A673 (cell line): Measurements from ENCODE around the gene PRMT7. TPM values are rescaled to one million over a fixed set of nuclear protein-coding genes. Genes with fewer than 3 reads are reported as not detected.

Experiments used
- BruUV-seq: library from RNA; stranded (reverse); fragments of 400-500 nt; replicated peaks from 2 replicates; lab custom pipeline; 2021; lab: Mats Ljungman, UMichigan
- CTCF ChIA-PET: fragments of 300-600 bp; sonication (Branson Sonifier 250); formaldehyde crosslinking; loops from one replicate; lab custom pipeline; 2022; ENCODE audit warnings: antibody characterized with exemption; lab: Charles Lee
- POLR2A ChIA-PET: fragments of 300-600 bp; sonication (Branson Sonifier 250); formaldehyde crosslinking; loops from one replicate; lab custom pipeline; 2022; ENCODE audit warnings: antibody characterized with exemption; ENCODE audit not compliant: low non-redundant PET; lab: Charles Lee
- DNase-seq: peaks from one replicate; pipeline ENCODE4 v3.0.0-alpha.2; 2015; ENCODE audit warnings: low spot score
- H3K27ac ChIP-seq: fragments of 200-600 bp; sonication (generic); 2 replicates; pipeline ENCODE4 v1.5.1; 2016; ENCODE audit warnings: mixed run types, low read depth, mild to moderate bottlenecking, mixed read lengths, antibody characterized with exemption, low read length; ENCODE audit not compliant: poor library complexity, severe bottlenecking
- H3K27me3 ChIP-seq: fragments of 200-600 bp; sonication (generic); replicated peaks from 2 replicates; pipeline ENCODE4 v1.6.1; 2017; ENCODE audit warnings: mixed run types, low read depth, mild to moderate bottlenecking, mixed read lengths, antibody characterized with exemption, low read length; ENCODE audit not compliant: insufficient read depth, poor library complexity
- H3K36me3 ChIP-seq: fragments of 200-600 bp; sonication (generic); 2 replicates; pipeline ENCODE4 v1.6.1; 2016; ENCODE audit warnings: mixed run types, mild to moderate bottlenecking, mixed read lengths, antibody characterized with exemption, low read length; ENCODE audit not compliant: insufficient read depth, poor library complexity, severe bottlenecking
- H3K4me1 ChIP-seq: fragments of 200-600 bp; sonication (generic); 2 replicates; pipeline ENCODE4 v1.6.1; 2017; ENCODE audit warnings: mixed run types, mild to moderate bottlenecking, mixed read lengths, antibody characterized with exemption, low read length; ENCODE audit not compliant: insufficient read depth, poor library complexity, severe bottlenecking
- H3K4me3 ChIP-seq: fragments of 200-600 bp; sonication (generic); 2 replicates; pipeline ENCODE4 v1.5.1; 2016; ENCODE audit warnings: low read depth, mixed run types, mild to moderate bottlenecking, mixed read lengths, low read length; ENCODE audit not compliant: poor library complexity, severe bottlenecking
- H3K9me3 ChIP-seq: fragments of 200-600 bp; sonication (generic); 2 replicates; pipeline ENCODE4 v1.6.1; 2016; ENCODE audit warnings: mixed run types, low read depth, mild to moderate bottlenecking, mixed read lengths, antibody characterized with exemption, low read length; ENCODE audit not compliant: poor library complexity, severe bottlenecking
- EZH2 ChIP-seq: fragments of 200-600 bp; sonication (generic); IDR thresholded peaks from 2 replicates; pipeline ENCODE4 v1.6.1; 2017; ENCODE audit warnings: borderline replicate concordance, low read depth, mild to moderate bottlenecking, mixed read lengths, antibody characterized with exemption, low read length; ENCODE audit not compliant: poor library complexity, severe bottlenecking
- intact Hi-C: fragments of 100-400 bp; cut with micrococcal nuclease; formaldehyde crosslinking; loops from one replicate; pipeline ENCODE4 v1.10.0; 2022; ENCODE audit not compliant: unreplicated experiment
- total RNA-seq: library from RNA; stranded (reverse); gene quantifications from 2 replicates; pipeline ENCODE4 v1.2.3, GENCODE V29; 2021
- TF ChIP-seq, protein P1 (sequence below): fragments of 300-800, 200-600 bp; sonication (generic); conservative IDR thresholded peaks from 2 replicates; pipeline ENCODE4 v1.5.1; 2017; ENCODE audit warnings: low read depth, mild to moderate bottlenecking, antibody characterized with exemption, low read length, moderate library complexity, mixed read lengths

The PRMT7 gene
- total RNA-seq, 1 experiment from 2014 or later, result 66.2 TPM

- ChIA-PET POLR2A (no interaction called here), CTCF (no interaction called here)
- no peaks in the 10 kb centered on the region for H3K27me3 ChIP-seq
- BruUV-seq, result no TSS peak
- no peaks in the 10 kb centered on the region for H3K36me3 ChIP-seq
- H3K4me3 ChIP-seq, result no peak overlapping the region
- peaks cover 12% of the 10 kb centered on the region for H3K4me1 ChIP-seq
- intact Hi-C loops, result no loop called here
- no peak for TF ChIP-seq EZH2
- TF ChIP-seq, protein P1, sequence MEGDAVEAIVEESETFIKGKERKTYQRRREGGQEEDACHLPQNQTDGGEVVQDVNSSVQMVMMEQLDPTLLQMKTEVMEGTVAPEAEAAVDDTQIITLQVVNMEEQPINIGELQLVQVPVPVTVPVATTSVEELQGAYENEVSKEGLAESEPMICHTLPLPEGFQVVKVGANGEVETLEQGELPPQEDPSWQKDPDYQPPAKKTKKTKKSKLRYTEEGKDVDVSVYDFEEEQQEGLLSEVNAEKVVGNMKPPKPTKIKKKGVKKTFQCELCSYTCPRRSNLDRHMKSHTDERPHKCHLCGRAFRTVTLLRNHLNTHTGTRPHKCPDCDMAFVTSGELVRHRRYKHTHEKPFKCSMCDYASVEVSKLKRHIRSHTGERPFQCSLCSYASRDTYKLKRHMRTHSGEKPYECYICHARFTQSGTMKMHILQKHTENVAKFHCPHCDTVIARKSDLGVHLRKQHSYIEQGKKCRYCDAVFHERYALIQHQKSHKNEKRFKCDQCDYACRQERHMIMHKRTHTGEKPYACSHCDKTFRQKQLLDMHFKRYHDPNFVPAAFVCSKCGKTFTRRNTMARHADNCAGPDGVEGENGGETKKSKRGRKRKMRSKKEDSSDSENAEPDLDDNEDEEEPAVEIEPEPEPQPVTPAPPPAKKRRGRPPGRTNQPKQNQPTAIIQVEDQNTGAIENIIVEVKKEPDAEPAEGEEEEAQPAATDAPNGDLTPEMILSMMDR, result no peak
- peak; percentile 37 for DNase-seq
- H3K27ac ChIP-seq, result no peak overlapping the region
- H3K9me3 ChIP-seq, result no peaks in the 10 kb centered on the region
Observed at GRCh38 chr16:68406458-68407152, 95.8 kb downstream of the PRMT7 start.

Other genes starting within 250 kb of the PRMT7 start
- gene NFATC3, start 225.6 kb upstream of the PRMT7 start, total RNA-seq, result 53.7 and 56.0 TPM in 2 replicates
- gene ESRP2, start 74.9 kb upstream of the PRMT7 start, total RNA-seq, result 0.19 and 0.35 TPM in 2 replicates
- gene PLA2G15, start 65.6 kb upstream of the PRMT7 start, total RNA-seq, result 6.8 and 8.1 TPM in 2 replicates
- 43.6 and 58.7 TPM in 2 replicates for gene SLC7A6, start 46.5 kb upstream of the PRMT7 start, total RNA-seq
- gene SLC7A6OS, start 73 bp upstream of the PRMT7 start, total RNA-seq, result 24.5 and 25.3 TPM in 2 replicates
- 0.17 and 0.70 TPM in 2 replicates for gene SMPD3, start 137.5 kb downstream of the PRMT7 start, total RNA-seq
- 17.5 and 25.7 TPM in 2 replicates for gene ZFP90, start 228.3 kb downstream of the PRMT7 start, total RNA-seq